Measurements from ENCODE around the gene TRAPPC8. TPM values are rescaled to one million over a fixed set of nuclear protein-coding genes. Genes with fewer than 3 reads are reported as not detected.
"Not testable (repeated sequence)": the region's sequence is repeated elsewhere in the genome, so short reads cannot be mapped to it uniquely, and the experiment has no call there.

Gene TRAPPC8
- total RNA-seq, 1 donor from 2014 or later: 35.0 TPM

- H3K9me3 Mint-ChIP-seq: no peaks in the 10 kb centered on the region
- peaks cover 23% of the 10 kb centered on the region for H3K36me3 Mint-ChIP-seq (ENCODE audit: low read depth)
- no peak overlapping the region for H3K27ac Mint-ChIP-seq
- no peak for DNase-seq
- H3K4me1 Mint-ChIP-seq: peaks cover 1% of the 10 kb centered on the region
- H3K4me3 Mint-ChIP-seq: no peak overlapping the region
- intact Hi-C loops (cut with micrococcal nuclease): no loop called here
- no peaks in the 10 kb centered on the region for H3K27me3 Mint-ChIP-seq
Measured at GRCh38 chr18:31931163-31931885, 11.6 kb downstream of the TRAPPC8 start.

GRCh38 chr18:31929273-31929672 lies 13.7 kb downstream of the TRAPPC8 start:
- Mint-ChIP-seq H3K4me3 (no peak overlapping the region), H3K36me3 (ENCODE audit: low read depth) (peaks cover 35% of the 10 kb centered on the region), H3K27ac (no peak overlapping the region), H3K4me1 (peaks cover 5% of the 10 kb centered on the region), H3K9me3 (no peaks in the 10 kb centered on the region), H3K27me3 (no peaks in the 10 kb centered on the region)
- intact Hi-C loops (cut with micrococcal nuclease): no loop called here
- peak; percentile 40 for DNase-seq

- H3K27ac Mint-ChIP-seq; intact Hi-C loops (cut with micrococcal nuclease); H3K4me1 Mint-ChIP-seq; H3K9me3 Mint-ChIP-seq; H3K4me3 Mint-ChIP-seq; H3K27me3 Mint-ChIP-seq; DNase-seq: not testable (repeated sequence)
- H3K36me3 Mint-ChIP-seq (ENCODE audit: low read depth): peaks cover 40% of the 10 kb centered on the region
Measured at GRCh38 chr18:31926988-31927387, 15.9 kb downstream of the TRAPPC8 start.

- H3K27me3 Mint-ChIP-seq: no peaks in the 10 kb centered on the region
- no peak overlapping the region for H3K4me3 Mint-ChIP-seq
- peaks cover 20% of the 10 kb centered on the region for H3K36me3 Mint-ChIP-seq (ENCODE audit: low read depth)
- H3K9me3 Mint-ChIP-seq: no peaks in the 10 kb centered on the region
- intact Hi-C loops (cut with micrococcal nuclease): no loop called here
- peaks cover 7% of the 10 kb centered on the region for H3K4me1 Mint-ChIP-seq
- DNase-seq: no peak
- no peak overlapping the region for H3K27ac Mint-ChIP-seq
Measured at GRCh38 chr18:31920277-31920676, 22.7 kb downstream of the TRAPPC8 start.

GRCh38 chr18:31919366-31919765 lies 23.6 kb downstream of the TRAPPC8 start:
- H3K9me3 Mint-ChIP-seq; DNase-seq; H3K27me3 Mint-ChIP-seq; intact Hi-C loops (cut with micrococcal nuclease); H3K4me3 Mint-ChIP-seq; H3K27ac Mint-ChIP-seq; H3K4me1 Mint-ChIP-seq: not testable (repeated sequence)
- peaks cover 20% of the 10 kb centered on the region for H3K36me3 Mint-ChIP-seq (ENCODE audit: low read depth)

GRCh38 chr18:31918733-31919132 lies 24.2 kb downstream of the TRAPPC8 start:
- Mint-ChIP-seq H3K9me3 (no peaks in the 10 kb centered on the region), H3K4me1 (peaks cover 5% of the 10 kb centered on the region), H3K27ac (no peak overlapping the region), H3K36me3 (ENCODE audit: low read depth) (peaks cover 20% of the 10 kb centered on the region), H3K4me3 (no peak overlapping the region), H3K27me3 (no peaks in the 10 kb centered on the region)
- no peak for DNase-seq
- intact Hi-C loops (cut with micrococcal nuclease): no loop called here

GRCh38 chr18:31901063-31901462 lies 41.9 kb downstream of the TRAPPC8 start:
- no peak for DNase-seq
- intact Hi-C loops (cut with micrococcal nuclease): no loop called here
- Mint-ChIP-seq H3K9me3 (no peaks in the 10 kb centered on the region), H3K27me3 (no peaks in the 10 kb centered on the region), H3K27ac (no peak overlapping the region), H3K4me1 (no peaks in the 10 kb centered on the region), H3K4me3 (no peak overlapping the region), H3K36me3 (ENCODE audit: low read depth) (peaks cover 39% of the 10 kb centered on the region)

- H3K4me1 Mint-ChIP-seq; H3K9me3 Mint-ChIP-seq; H3K27me3 Mint-ChIP-seq; H3K27ac Mint-ChIP-seq; intact Hi-C loops (cut with micrococcal nuclease); DNase-seq; H3K4me3 Mint-ChIP-seq: not testable (repeated sequence)
- H3K36me3 Mint-ChIP-seq (ENCODE audit: low read depth): peaks cover 42% of the 10 kb centered on the region
Measured at GRCh38 chr18:31899771-31900170, 43.2 kb downstream of the TRAPPC8 start.

GRCh38 chr18:31892936-31893335 lies 50.0 kb downstream of the TRAPPC8 start:
- H3K27ac Mint-ChIP-seq: no peak overlapping the region
- H3K4me1 Mint-ChIP-seq: no peaks in the 10 kb centered on the region
- H3K9me3 Mint-ChIP-seq: no peaks in the 10 kb centered on the region
- intact Hi-C loops (cut with micrococcal nuclease): no loop called here
- no peak overlapping the region for H3K4me3 Mint-ChIP-seq
- no peaks in the 10 kb centered on the region for H3K27me3 Mint-ChIP-seq
- DNase-seq: no peak
- H3K36me3 Mint-ChIP-seq (ENCODE audit: low read depth): peaks cover 30% of the 10 kb centered on the region

- no peak overlapping the region for H3K4me3 Mint-ChIP-seq
- H3K9me3 Mint-ChIP-seq: no peaks in the 10 kb centered on the region
- no peaks in the 10 kb centered on the region for H3K4me1 Mint-ChIP-seq
- no peaks in the 10 kb centered on the region for H3K27me3 Mint-ChIP-seq
- no peak overlapping the region for H3K27ac Mint-ChIP-seq
- peaks cover 34% of the 10 kb centered on the region for H3K36me3 Mint-ChIP-seq (ENCODE audit: low read depth)
- intact Hi-C loops (cut with micrococcal nuclease): no loop called here
- no peak for DNase-seq
Measured at GRCh38 chr18:31891566-31891965, 51.4 kb downstream of the TRAPPC8 start.

GRCh38 chr18:31884020-31884419 lies 58.9 kb downstream of the TRAPPC8 start:
- Mint-ChIP-seq H3K27me3 (no peaks in the 10 kb centered on the region), H3K27ac (no peak overlapping the region), H3K9me3 (peaks cover 17% of the 10 kb centered on the region), H3K4me3 (no peak overlapping the region), H3K36me3 (ENCODE audit: low read depth) (peaks cover 77% of the 10 kb centered on the region), H3K4me1 (peaks cover 3% of the 10 kb centered on the region)
- DNase-seq: no peak
- intact Hi-C loops (cut with micrococcal nuclease): no loop called here

GRCh38 chr18:31880186-31880898 lies 62.6 kb downstream of the TRAPPC8 start:
- Mint-ChIP-seq H3K9me3 (peaks cover 17% of the 10 kb centered on the region), H3K27me3 (no peaks in the 10 kb centered on the region), H3K4me3 (no peak overlapping the region), H3K27ac (no peak overlapping the region), H3K4me1 (peaks cover 3% of the 10 kb centered on the region), H3K36me3 (ENCODE audit: low read depth) (peaks cover 76% of the 10 kb centered on the region)
- DNase-seq: no peak
- intact Hi-C loops (cut with micrococcal nuclease): no loop called here

- Mint-ChIP-seq H3K27ac (no peak overlapping the region), H3K9me3 (peaks cover 15% of the 10 kb centered on the region), H3K4me3 (no peak overlapping the region), H3K36me3 (ENCODE audit: low read depth) (peaks cover 67% of the 10 kb centered on the region), H3K27me3 (no peaks in the 10 kb centered on the region), H3K4me1 (peaks cover 3% of the 10 kb centered on the region)
- DNase-seq: no peak
- intact Hi-C loops (cut with micrococcal nuclease): no loop called here
Measured at GRCh38 chr18:31878358-31878757, 64.6 kb downstream of the TRAPPC8 start.

GRCh38 chr18:31877900-31878299 lies 65.0 kb downstream of the TRAPPC8 start:
- Mint-ChIP-seq H3K4me1 (peaks cover 3% of the 10 kb centered on the region), H3K27me3 (no peaks in the 10 kb centered on the region), H3K4me3 (no peak overlapping the region), H3K36me3 (ENCODE audit: low read depth) (peaks cover 66% of the 10 kb centered on the region), H3K27ac (no peak overlapping the region), H3K9me3 (peaks cover 12% of the 10 kb centered on the region)
- intact Hi-C loops (cut with micrococcal nuclease): no loop called here
- no peak for DNase-seq

Data from activated CD4-positive, alpha-beta T cell treated with anti-CD3 and anti-CD28 coated beads, Interleukin-2, amount 10 ng/mL, durations not matched to agents 24 days and 14 days (primary cell).